GM19025 (cell line): ENCODE results near the gene INAVA.
"Not testable (repeated sequence)": the region's sequence is repeated elsewhere in the genome, so short reads cannot be mapped to it uniquely, and the experiment has no call there.

Source experiments
- ATAC-seq: cut with Tn5 transposase; IDR thresholded peaks from one replicate; pipeline ENCODE4 v1.9.1; 2021; ENCODE audit warnings: mild to moderate bottlenecking, low read depth, moderate library complexity; ENCODE audit not compliant: unreplicated experiment

The INAVA gene

DNA sequence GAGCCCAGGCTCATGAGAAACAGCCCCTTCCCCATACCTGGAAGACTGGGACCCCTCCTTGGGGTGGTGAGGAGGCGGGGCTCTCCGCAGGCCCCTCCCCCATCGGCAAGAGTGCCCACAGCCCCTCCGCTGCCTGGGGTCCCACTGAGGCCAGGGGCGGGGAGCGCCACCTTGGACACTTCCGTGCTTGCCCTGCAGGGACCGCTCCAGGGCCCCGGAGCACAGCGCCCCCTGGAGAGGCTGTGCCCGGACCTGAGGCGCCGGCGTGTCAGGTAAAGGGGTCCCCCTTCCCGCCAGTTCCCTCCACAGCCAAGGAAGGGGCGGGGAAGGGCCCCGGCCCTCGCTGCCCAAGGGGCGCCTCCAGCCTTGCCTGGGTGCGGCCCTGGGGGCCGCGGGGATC, 21.5 kb downstream of the INAVA start:
- ATAC-seq = no peak

DNA sequence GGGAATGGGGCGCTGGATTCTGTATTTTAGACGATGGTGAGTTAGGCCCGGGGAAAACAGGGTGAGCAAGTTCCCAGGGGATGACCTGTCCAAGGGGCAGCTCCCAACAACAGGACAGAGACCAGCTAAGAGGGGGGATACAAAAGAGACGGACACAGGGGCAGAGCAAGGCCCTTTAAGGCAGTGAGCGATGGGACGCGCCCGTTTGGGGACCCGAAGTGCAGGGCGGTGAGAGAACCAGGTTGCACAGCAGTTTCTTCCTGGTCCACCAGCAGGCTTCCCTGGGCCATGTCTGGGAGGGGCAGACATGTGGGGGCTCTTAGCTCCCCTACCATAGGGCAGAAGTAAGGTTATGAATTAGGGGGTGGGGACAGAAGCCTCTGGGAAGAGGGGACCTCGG, 22.0 kb downstream of the INAVA start:
- ATAC-seq = no peak

DNA sequence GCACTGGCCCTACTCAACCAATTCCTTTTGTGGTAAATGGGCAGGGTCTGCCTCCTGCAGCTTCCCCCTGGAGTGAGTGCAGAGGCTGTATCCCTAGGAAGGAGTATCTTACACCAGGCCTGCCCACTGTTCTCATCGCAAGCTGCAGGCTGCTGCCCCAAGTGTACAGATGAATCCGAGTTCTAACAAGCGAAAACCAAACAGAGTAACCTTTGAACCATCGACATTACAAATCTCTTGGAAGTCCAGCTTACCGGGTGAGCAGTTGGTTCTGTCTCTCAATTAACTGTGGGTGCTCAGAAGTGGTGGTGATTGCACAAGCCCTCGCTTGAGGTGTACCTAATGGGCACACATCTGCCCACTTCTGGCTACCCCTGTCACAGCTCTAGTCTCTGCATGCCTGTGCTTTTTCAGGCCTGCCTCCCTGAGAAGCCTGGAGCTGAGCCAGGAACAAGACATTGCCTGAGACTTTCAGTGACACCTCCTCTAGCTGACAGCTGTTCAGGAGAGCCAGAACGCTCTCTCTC, 22.7 kb downstream of the INAVA start:
- no peak for ATAC-seq

DNA sequence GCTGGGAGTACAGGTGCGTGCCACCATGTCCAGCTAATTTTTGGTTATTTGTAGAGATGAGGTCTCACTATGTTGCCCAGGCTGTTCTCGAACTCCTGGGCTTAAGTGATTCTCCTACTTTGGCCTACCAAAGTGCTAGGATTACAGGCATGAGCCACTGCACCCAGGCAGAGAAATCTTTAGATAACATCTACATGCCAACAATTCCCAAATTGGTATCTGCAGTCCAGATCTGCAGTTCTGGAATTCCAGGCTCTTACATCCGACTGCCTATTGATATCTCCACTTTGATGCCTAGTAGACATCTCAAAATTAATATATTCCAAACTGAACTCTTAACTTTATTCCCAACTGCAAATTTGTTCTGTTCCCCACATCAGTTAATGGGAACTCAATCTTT, 23.3 kb downstream of the INAVA start:
- ATAC-seq = no peak

DNA sequence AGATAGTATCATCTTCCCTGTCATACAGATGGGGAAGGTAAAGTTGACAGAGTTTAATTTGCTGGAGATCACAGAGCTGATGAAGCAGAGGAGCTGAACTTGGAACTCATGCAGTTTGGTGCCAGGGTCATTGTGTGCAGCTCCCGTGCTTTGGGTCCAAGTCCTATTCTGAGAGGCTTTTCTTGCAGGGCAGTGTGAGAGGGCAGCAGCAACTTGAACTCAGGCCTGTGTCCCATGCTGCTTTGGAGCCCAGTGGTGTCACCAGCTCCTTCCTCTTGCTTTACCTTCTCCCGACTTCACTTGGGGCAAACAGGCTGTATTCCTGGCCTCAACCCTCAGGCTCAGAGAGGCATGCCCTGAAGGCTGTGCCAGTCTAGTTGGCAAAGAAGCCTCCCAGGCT, 24.7 kb downstream of the INAVA start:
- no peak for ATAC-seq

DNA sequence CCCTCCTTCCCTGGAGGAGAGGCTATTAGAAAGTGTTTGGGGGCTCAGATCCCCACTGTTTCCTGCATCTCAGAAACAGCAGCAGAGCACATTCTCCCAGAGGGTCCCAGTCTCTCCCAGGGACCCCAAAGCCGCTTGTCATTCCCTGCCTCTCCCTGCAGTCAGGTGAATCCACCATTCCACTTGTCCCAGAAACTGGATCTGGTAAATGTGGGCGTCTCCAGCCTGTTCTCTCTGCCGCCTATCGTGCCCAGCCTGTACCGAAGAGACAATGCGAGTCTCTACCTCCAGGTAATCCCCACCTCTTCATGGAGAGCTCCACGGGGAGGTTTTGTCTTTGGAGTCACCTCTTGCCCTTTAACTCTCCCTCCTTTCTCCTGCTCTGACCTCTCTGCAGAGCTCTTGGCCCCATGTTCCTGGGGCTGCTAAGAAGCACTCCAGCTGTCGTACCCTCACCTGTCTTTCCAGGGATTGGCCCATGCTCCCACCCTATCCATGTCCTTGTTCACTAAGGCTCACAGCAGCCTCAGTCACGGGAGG, 26.9 kb downstream of the INAVA start:
- no peak for ATAC-seq

DNA sequence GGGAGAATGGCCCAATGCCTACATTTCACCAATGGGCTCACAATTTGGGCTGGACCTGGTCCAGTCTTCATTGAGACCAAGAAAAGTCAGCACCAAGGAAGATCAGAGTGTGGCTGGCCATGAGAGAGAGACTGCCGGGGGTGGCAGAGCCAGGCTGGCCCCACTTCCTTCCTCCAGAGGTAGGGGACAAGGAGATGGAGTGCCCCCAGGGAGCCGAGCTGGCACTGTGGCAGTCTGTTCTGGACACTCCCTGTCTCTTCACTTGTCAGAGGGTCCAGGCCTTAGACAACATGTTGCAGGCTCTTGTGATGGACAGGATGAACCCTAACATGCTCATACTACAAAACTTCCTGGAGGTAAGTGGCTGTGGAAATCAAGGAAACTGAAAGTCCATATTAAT, 27.7 kb downstream of the INAVA start:
- no peak for ATAC-seq

DNA sequence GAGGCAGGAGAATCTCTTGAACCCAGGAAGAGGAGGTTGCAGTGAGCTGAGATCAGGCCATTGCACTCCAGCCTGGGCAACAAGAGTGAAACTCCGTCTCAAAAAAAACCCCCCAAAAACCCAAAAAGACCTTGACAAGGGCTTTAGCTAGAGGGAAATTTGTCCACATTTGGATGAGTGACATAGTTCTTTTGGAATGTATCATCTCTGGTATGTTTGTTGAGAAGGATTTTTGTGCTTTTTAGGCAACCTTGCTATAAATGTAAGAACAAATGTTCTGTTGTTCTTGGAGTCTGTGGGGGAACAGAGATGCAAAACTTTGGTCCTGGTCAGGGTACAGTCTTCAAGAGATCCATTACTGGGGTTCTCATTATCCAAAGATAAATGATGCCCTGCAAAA, 28.9 kb downstream of the INAVA start:
- ATAC-seq = no peak

DNA sequence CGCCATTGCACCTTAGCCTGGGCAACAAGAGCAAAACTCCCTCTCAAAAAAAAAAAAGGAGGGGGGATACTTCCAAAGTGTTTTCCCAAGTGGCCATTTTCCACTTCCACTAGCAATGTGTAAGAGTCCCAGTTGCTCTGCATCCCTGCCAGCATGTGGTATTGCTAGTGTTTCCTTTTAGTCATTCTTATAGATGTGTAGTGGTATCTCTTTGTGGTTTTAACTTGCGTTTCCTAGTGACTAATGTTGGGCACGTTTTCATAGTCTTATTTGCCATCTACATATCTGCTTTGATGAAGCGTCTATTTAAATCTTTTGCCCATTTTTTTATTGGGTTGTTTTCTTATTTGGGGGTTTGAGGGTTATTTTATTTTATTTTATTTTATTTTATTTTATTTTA, 31.1 kb downstream of the INAVA start:
- ATAC-seq = no peak

DNA sequence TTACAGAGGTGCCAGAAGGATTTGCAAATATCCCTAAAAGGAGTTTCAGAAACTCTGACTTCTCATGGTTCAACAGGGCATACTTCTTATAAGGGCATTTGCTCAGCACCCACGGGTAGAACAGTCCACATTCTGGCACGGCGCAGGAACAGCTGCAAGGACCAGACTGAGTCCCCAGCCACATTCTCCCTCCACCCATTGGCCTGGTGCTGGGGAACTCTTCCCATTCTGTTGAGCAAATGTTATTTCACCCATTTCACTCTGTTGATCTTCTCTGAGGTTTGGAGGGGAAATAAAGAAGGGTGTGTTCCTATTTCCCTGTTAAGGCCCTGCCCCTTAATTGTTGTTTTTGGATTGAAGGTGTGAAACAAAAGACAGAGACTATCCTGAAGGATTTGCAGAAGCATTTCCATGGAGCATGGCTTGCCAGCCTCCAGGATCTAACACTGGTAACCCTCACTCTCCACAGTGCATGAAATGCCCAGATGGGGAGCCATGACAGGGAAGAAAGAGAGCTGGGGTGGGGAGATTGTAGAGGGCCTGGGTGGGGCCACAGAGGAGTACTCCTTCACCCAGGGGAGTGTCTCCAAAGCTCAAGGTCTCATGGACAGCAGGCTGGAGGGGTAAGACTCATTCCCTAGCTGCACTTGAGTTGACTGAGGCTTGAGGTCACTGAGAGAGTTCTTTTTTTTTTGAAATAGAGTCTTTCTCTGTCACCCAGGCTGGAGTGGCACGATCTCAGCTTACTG, 35.0 kb downstream of the INAVA start:
- no peak for ATAC-seq

DNA sequence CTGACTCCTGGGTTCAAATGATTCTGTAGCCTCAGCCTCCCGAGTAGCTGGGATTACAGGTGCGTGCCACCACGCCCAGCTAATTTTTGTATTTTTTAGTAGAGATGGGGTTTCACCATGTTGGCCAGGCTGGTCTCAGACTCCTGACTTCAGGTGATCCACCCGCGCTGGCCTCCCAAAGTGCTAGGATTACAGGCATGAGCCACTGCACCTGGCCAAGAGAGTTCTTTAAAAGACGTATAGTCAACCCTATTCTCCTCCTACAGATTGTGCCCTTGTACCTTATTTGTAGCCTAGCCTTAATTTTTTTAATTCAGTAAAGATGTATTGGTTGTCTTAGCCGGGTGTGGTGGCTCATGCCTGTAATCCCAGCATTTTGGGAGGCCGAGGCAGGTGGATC, 35.6 kb downstream of the INAVA start:
- ATAC-seq = not testable (repeated sequence)

DNA sequence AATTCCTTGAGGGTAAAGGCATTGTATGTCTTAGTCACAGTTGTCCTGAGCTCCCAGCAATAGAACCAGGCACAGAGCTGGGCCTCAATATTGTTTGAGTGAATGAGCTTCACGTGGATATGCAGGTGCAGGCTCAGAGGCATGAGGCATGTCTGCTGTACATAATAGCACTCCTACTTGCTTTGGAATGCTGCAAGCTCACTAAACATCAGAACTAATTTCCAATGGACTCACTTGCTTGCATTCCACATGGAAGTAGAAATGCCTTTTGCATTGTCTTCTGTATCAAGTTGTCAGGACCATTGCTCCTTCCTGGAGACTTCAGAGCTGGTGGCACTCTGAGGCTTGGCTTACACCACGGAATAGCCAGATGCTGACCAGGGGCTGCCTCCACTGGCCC, 37.1 kb downstream of the INAVA start:
- no peak for ATAC-seq

DNA sequence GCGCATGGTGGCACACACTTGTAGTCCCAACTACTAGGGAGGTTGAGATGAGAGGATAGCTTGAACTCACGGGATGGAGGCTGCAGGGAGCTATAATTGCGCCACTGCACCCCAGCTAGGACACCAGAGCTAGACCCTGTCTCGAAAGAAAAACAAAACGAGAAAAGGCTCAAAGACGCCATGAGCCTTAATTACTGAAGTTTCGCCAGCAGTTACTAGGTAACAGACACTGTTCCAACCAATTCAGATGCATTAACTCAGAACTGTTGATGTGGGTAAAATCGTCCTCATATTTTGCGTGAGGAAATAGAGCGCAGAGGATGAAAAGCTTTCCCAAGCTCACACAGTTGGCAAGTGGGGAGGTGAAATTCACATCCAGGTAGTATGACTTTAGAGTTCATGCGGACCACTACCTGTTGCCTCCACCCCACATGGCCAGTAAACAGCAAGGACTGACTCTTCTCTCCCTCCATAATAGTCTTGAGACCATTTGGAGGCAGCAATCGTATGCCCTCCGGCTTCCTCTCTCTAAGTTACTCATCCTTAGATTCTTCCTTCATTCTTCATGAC, 40.1 kb downstream of the INAVA start:
- ATAC-seq = no peak

DNA sequence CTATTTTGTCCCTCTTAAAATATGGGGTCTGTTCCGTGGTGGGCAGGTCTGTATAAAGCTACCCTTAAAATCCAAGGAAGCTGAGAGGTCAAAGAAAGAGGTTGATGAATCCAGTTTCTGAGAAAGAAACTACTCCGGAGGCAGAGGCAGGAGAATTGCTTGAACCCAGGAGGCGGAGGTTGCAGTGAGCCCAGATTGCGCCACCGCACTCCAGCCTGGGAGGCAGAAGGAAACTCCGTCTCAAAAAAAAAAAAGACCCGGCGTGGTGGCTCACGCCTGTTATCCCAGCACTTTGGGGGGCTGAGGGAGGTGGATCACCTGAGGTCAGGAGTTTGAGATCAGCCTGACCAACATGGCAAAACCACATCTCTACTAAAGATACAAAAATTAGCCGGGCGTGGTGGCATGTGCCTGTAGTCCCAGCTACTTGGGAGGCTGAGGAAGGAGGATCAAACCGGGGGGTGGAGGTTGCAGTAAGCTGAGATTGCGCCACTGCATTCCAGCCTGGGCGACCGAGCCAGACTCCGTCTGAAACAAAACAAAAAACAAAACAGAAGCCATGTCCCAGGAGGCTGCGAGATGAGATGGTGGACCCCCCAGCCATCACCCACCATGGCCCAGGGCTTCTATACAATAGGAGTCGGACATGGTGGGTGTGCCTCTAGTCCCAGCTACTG, 40.7 kb downstream of the INAVA start:
- not testable (repeated sequence) for ATAC-seq

DNA sequence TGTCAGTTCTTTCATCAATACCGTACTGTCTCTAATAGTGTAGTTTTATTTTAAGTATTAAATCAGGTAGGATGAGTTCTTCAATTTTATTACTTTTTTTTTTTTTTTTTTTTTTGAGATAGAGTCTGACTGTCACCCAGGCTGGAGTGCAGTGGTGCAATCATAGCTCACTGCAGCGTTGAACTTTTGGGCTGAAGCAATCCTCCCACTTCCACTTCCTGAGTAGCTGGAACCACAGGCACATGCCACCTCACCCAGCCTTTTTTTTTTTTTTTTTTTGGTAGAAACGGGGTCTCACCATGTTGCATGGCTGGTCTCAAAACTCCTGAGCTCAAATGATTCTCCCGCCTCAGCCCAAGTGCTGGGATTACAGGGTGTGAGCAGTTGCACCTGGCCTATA, 44.3 kb downstream of the INAVA start:
- ATAC-seq = no peak

DNA sequence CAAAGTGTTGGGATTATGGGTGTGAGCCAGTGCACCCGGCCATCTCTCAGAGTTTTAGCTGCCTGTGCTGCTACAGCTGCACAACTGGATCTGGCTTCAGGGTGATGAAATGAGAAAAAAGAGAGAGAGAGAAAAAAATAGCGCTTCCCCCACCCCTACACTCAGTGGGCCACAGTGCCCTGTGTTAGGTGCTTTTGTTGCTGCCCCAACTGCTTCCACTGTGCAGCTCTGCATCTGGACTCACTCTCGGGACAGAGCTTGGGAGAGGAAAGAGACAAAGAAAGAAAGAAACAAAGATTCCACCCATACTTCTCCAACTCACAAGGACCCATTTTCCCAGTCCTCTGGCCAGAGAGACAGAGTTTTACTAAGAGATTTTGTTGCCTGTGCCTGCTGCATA, 50.4 kb downstream of the INAVA start:
- ATAC-seq = no peak

DNA sequence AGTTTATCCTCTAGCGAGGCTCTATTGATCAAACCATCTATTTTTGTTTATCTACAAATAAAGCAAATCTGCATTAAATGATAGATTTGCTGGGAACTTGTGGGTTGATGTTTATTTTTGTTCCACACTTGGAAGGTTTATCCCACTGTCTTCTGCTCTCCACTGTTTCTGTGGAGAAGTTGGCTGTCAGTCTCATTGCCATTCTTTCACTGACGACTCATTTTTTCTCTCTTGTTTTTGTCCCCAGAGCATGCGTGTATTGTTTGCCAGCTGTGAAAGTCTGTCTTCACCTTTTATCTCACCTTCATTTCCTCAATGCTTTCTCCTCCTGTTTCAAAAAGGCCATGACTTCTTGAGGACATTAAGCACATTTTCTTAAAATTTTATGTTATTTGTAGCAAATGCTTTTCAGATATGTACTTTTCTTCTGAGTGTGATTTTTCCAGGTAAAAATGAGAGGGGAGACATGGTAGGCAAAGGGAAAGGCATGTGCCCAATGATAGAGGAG, 52.4 kb downstream of the INAVA start:
- ATAC-seq = no peak

DNA sequence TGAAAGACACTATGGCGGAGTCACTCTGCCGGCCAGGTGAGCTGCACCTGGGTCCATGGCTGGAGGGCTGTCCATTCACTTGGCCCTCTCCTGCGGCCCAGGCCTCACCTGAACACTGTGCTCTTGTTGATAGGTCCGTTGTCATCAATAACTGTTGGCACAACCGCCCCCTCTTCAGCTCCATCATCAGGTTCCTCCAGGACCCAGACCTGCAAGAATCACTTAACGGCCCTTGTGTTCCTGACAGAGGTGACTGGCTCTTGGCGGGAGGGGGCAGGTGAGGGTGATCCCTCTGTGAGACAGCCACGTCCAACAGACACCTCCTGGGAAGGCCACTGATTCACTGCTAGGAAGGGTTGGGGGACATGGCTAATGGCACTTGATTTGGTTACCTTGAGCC, 54.9 kb downstream of the INAVA start:
- ATAC-seq = no peak

DNA sequence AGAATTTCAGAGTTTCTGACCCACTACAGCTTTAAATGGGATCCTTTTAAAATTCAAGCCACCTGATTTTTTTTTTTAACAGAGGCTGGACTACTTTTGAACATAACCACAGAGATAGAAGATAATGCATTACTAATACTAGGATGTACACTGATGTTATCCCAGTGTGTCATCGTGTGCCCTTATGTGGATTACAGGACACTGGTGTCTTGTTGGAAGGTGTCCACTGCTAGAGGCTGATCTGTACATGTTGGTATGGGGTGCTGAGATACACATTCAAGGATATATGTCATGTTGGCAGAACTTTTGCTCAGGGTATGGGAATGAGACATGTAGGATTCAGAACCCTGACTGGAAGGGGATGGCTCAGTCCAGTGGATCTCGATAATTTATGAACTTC, 56.3 kb downstream of the INAVA start:
- ATAC-seq = no peak

DNA sequence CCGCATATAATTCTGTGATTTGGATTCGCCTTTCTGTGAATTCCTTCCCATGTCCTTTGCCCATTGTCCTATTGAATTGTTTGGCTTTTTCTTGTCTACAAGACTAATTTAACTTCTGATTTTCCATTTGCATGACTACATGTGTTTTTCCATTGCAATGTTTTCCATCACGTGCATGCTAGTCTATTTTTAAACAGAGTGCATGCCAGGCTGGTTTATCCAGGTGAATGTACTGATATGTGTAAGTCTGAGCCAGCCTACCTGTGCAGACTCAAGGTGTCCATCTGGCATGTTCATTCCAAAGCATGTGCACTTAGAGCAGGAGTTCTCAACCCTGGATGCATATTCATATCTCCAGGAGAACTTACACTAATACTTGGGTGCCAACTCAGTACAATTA, 59.7 kb downstream of the INAVA start:
- ATAC-seq = no peak

DNA sequence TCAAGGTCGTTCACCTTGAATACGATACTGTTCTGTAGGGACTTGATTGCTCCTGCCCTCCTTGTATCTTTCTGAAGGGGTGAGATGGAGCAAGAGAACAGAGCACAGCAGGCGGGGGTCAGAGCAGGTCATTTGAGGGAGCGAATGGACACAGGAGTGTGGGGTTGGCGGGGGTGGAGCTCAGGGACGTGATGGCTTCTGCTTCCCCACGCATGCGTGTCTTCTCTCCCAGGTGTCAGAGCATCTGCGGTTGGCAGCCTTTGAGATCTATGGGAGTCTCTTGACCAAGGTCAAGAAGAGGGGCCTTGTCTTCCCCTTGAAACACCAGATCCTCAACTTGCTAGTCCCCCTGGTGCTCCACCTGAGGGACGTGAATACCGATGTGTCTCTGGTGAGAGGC, 63.9 kb downstream of the INAVA start:
- no peak for ATAC-seq
